HepG2 (cell line): ENCODE data around the gene TPBGL. TPM values are rescaled to one million over a fixed set of nuclear protein-coding genes. Genes with fewer than 3 reads are reported as not detected.
A peak's percentile ranks its signal among the peaks of the same experiment; 100 is the strongest.

Experiments
- CBFB ChIP-seq: sonication (generic); formaldehyde crosslinking; IDR thresholded peaks from 2 replicates; pipeline ENCODE4 v1.4.0; 2020; ENCODE audit warnings: missing genetic modification reagents
- CCDC6 ChIP-seq: sonication (generic); formaldehyde crosslinking; IDR thresholded peaks from 2 replicates; pipeline ENCODE4 v1.8.1; 2022; ENCODE audit warnings: mild to moderate bottlenecking, missing genetic modification reagents, moderate library complexity
- CTCF ChIP-seq: sonication (generic); formaldehyde crosslinking; IDR thresholded peaks from 2 replicates; pipeline ENCODE4 v1.5.0; 2020; ENCODE audit warnings: mild to moderate bottlenecking, missing genetic modification reagents, moderate library complexity
- FOXM1 ChIP-seq: sonication (generic); formaldehyde crosslinking; IDR thresholded peaks from 2 replicates; pipeline ENCODE4 v1.5.0; 2020; ENCODE audit warnings: missing genetic modification reagents
- GATAD2A ChIP-seq: IDR thresholded peaks from 2 replicates; pipeline ENCODE4 v1.6.1; 2016
- MTA1 ChIP-seq: sonication (generic); formaldehyde crosslinking; IDR thresholded peaks from 2 replicates; pipeline ENCODE4 v1.4.0; 2020; ENCODE audit warnings: missing genetic modification reagents, mild to moderate bottlenecking, borderline replicate concordance
- MTA3 ChIP-seq: sonication (generic); formaldehyde crosslinking; IDR thresholded peaks from 2 replicates; pipeline ENCODE4 v1.4.0; 2020; ENCODE audit warnings: missing genetic modification reagents
- POLR2AphosphoS2 ChIP-seq: IDR thresholded peaks from 2 replicates; pipeline ENCODE4 v1.6.1; 2011; ENCODE audit warnings: low read depth, low read length, improper control_type of control experiment
- TFDP2 ChIP-seq: sonication (generic); formaldehyde crosslinking; IDR thresholded peaks from 2 replicates; pipeline ENCODE4 v1.4.0; 2020; ENCODE audit warnings: missing genetic modification reagents
- ZFY ChIP-seq: sonication (generic); formaldehyde crosslinking; IDR thresholded peaks from 2 replicates; pipeline ENCODE4 v1.4.0; 2020; ENCODE audit warnings: missing genetic modification reagents
- ZHX2 ChIP-seq, 2 experiments: sonication (generic) in 1 of 2; formaldehyde crosslinking in 1 of 2; IDR thresholded peaks; 2 replicates each; pipeline versions ENCODE4 v1.6.1 to v1.9.0; 2014 to 2022; ENCODE audit warnings: antibody characterized with exemption in 1 of 2, borderline replicate concordance in 1 of 2, inconsistent platforms in 1 of 2, low read depth in 1 of 2, missing genetic modification reagents in 1 of 2
- ZNF17 ChIP-seq: sonication (generic); formaldehyde crosslinking; IDR thresholded peaks from 2 replicates; pipeline ENCODE4 v1.5.0; 2020; ENCODE audit warnings: mild to moderate bottlenecking, missing genetic modification reagents
- ZNF264 ChIP-seq: sonication (generic); formaldehyde crosslinking; IDR thresholded peaks from 2 replicates; pipeline ENCODE4 v1.4.0; 2020; ENCODE audit warnings: missing genetic modification reagents
- ZNF329 ChIP-seq: sonication (generic); formaldehyde crosslinking; IDR thresholded peaks from 2 replicates; pipeline ENCODE4 v1.9.0; 2021; ENCODE audit warnings: low read depth, mild to moderate bottlenecking, missing genetic modification reagents
- ZNF510 ChIP-seq: sonication (generic); formaldehyde crosslinking; IDR thresholded peaks from 2 replicates; pipeline ENCODE4 v1.4.0; 2020; ENCODE audit warnings: low read depth, mild to moderate bottlenecking, missing genetic modification reagents
- ZNF598 ChIP-seq: sonication (generic); formaldehyde crosslinking; IDR thresholded peaks from 2 replicates; pipeline ENCODE4 v1.5.1; 2020; ENCODE audit warnings: mild to moderate bottlenecking, missing genetic modification reagents, borderline replicate concordance
- ZNF629 ChIP-seq: sonication (generic); formaldehyde crosslinking; conservative IDR thresholded peaks from 2 replicates; pipeline ENCODE4 v1.5.0; 2020; ENCODE audit warnings: missing genetic modification reagents
- ZNF724P ChIP-seq: sonication (generic); formaldehyde crosslinking; IDR thresholded peaks from 2 replicates; pipeline ENCODE4 v1.8.0; 2022; ENCODE audit warnings: missing genetic modification reagents, borderline replicate concordance
- ZNF790 ChIP-seq: sonication (generic); formaldehyde crosslinking; IDR thresholded peaks from 2 replicates; pipeline ENCODE4 v1.8.0; 2022; ENCODE audit warnings: missing genetic modification reagents, mild to moderate bottlenecking, borderline replicate concordance
- ZNF83 ChIP-seq: sonication (generic); formaldehyde crosslinking; IDR thresholded peaks from 2 replicates; pipeline ENCODE4 v1.4.0; 2020; ENCODE audit warnings: missing genetic modification reagents, mild to moderate bottlenecking, borderline replicate concordance
- ZSCAN20 ChIP-seq: sonication (generic); formaldehyde crosslinking; IDR thresholded peaks from 2 replicates; pipeline ENCODE4 v1.4.0; 2020; ENCODE audit warnings: missing genetic modification reagents, mild to moderate bottlenecking, borderline replicate concordance
- polyA plus RNA-seq, 8 experiments: library from polyadenylated mRNA; depleted of rRNA in 3 of 8; stranded (reverse) in 7 of 8; unstranded in 1 of 8; fragments of >200 nt; fragmentation: Illumina TruSeq in 4 of 8; extraction: Trizol in 4 of 8; gene quantifications; 2 replicates each; pipeline versions ENCODE4 v1.2.1 to v1.2.3, GENCODE V29; 2011 to 2016; ENCODE audit warnings: low read depth in 4 of 8, missing spikeins in 1 of 8, mixed read lengths in 1 of 8; ENCODE audit not compliant: insufficient read depth in 1 of 8
- total RNA-seq, 5 experiments: library from RNA; depleted of rRNA; stranded (reverse); fragments of >200 nt; fragmentation: Illumina TruSeq; extraction: Trizol; gene quantifications; 2 replicates each; pipeline ENCODE4 v1.2.3, GENCODE V29; 2016; ENCODE audit warnings: low read depth in 1 of 5

Gene TPBGL
- total and polyA plus RNA-seq, 2 of the 13 experiments (the other 11 are each of a cell fraction or from before 2014, with no cell fraction given), result not detected

- TF ChIP-seq ZNF598, result 0 out of 2 replicates have a peak, but pooled peaks have one; percentile 44
- peak; percentile 44; the same call in 1 of the 2 replicates for TF ChIP-seq ZNF629
- TF ChIP-seq CBFB (CRISPR knock-in tag), result peak; percentile 90
- peak; percentile 65 for TF ChIP-seq GATAD2A (CRISPR knock-in tag)
- no peak; the same call in 1 of the 2 replicates for TF ChIP-seq MTA3 (CRISPR knock-in tag)
- TF ChIP-seq CTCF (CRISPR knock-in tag), result peak; percentile 53
- TF ChIP-seq ZHX2 (IDR thresholded peaks at IDR 0.05; ENCODE audit: low read depth), result no peak
- peak; percentile 87 for TF ChIP-seq ZHX2 (CRISPR knock-in tag; IDR thresholded peaks at IDR 0.05; ENCODE audit: borderline replicate concordance)
- TF ChIP-seq ZNF329, result peak; percentile 90
- TF ChIP-seq MTA1, result no peak
- TF ChIP-seq ZNF83 (CRISPR knock-in tag), result peak; percentile 83; the same call in 1 of the 2 replicates
- TF ChIP-seq ZNF724P (CRISPR knock-in tag), result 0 out of 2 replicates have a peak, but pooled peaks have one; percentile 58
- peak; percentile 63 for TF ChIP-seq ZFY (CRISPR knock-in tag)
- TF ChIP-seq CCDC6 (CRISPR knock-in tag), result peak; percentile 94
- TF ChIP-seq ZNF17 (CRISPR knock-in tag), result no peak
- TF ChIP-seq FOXM1, result peak; percentile 76; the same call in 1 of the 2 replicates
- TF ChIP-seq ZSCAN20 (CRISPR knock-in tag), result no peak
- peak; percentile 54; the same call in 1 of the 2 replicates for TF ChIP-seq TFDP2 (CRISPR knock-in tag)
- no peak for TF ChIP-seq POLR2AphosphoS2
- TF ChIP-seq ZNF790 (CRISPR knock-in tag), result peak; percentile 79; the same call in 1 of the 2 replicates
- peak; percentile 92 for TF ChIP-seq ZNF264 (CRISPR knock-in tag)
- no peak for TF ChIP-seq ZNF510 (CRISPR knock-in tag)
These were observed 26.2 kb upstream of the TPBGL start (continued) for GRCh38 chr11:75214411-75214821.
